HepG2 (cell line): ENCODE measurements around the gene AHSA1. TPM values are rescaled to one million over a fixed set of nuclear protein-coding genes. Genes with fewer than 3 reads are reported as not detected.

Experiments
- ARNT2 ChIP-seq: sonication (generic); formaldehyde crosslinking; IDR thresholded peaks from 2 replicates; pipeline ENCODE4 v1.8.0; 2022; ENCODE audit warnings: mild to moderate bottlenecking, low read depth, missing genetic modification reagents, moderate library complexity
- BCLAF1 ChIP-seq: fragments of 450-650 bp; IDR thresholded peaks from 2 replicates; pipeline ENCODE4 v1.6.1; 2017; ENCODE audit warnings: mild to moderate bottlenecking
- CREM ChIP-seq, 2 experiments: sonication (generic) in 1 of 2; formaldehyde crosslinking in 1 of 2; IDR thresholded peaks; 2 replicates each; pipeline versions ENCODE4 v1.4.0 to v1.6.1; 2016 to 2020; ENCODE audit warnings: antibody characterized with exemption in 1 of 2, mild to moderate bottlenecking in 1 of 2, missing genetic modification reagents in 1 of 2
- HCFC1 ChIP-seq: fragments of 150-350 bp; IDR thresholded peaks from 2 replicates; pipeline ENCODE4 v1.6.1; 2014; ENCODE audit warnings: low read depth, low read length
- HMG20B ChIP-seq: conservative IDR thresholded peaks from 2 replicates; pipeline ENCODE4 v1.6.1; 2016; ENCODE audit warnings: missing genetic modification reagents, missing compliant biosample characterization
- JUND ChIP-seq: sonication (generic); formaldehyde crosslinking; IDR thresholded peaks from 2 replicates; pipeline ENCODE4 v1.8.0; 2022; ENCODE audit warnings: mild to moderate bottlenecking, missing genetic modification reagents
- LRRFIP1 ChIP-seq: sonication (generic); formaldehyde crosslinking; conservative IDR thresholded peaks from 2 replicates; pipeline ENCODE4 v1.4.0; 2020; ENCODE audit warnings: missing genetic modification reagents
- NCOA5 ChIP-seq: sonication (generic); formaldehyde crosslinking; IDR thresholded peaks from 2 replicates; pipeline ENCODE4 v1.4.0; 2020; ENCODE audit warnings: missing genetic modification reagents
- NFATC3 ChIP-seq: sonication (generic); formaldehyde crosslinking; IDR thresholded peaks from 2 replicates; pipeline ENCODE4 v1.5.1; 2020; ENCODE audit warnings: mild to moderate bottlenecking, missing genetic modification reagents
- PRDM10 ChIP-seq: sonication (generic); formaldehyde crosslinking; IDR thresholded peaks from 2 replicates; pipeline ENCODE4 v1.4.0; 2020; ENCODE audit warnings: low read depth, missing genetic modification reagents
- SMARCE1 ChIP-seq: fragments of 450-650 bp; IDR thresholded peaks from 2 replicates; pipeline ENCODE4 v1.6.1; 2017; ENCODE audit warnings: borderline replicate concordance
- TGIF2 ChIP-seq: IDR thresholded peaks from 2 replicates; pipeline ENCODE4 v1.6.1; 2016; ENCODE audit warnings: control low read depth, missing compliant biosample characterization
- ZBTB49 ChIP-seq: sonication (generic); formaldehyde crosslinking; IDR thresholded peaks from 2 replicates; pipeline ENCODE4 v1.4.0; 2020; ENCODE audit warnings: missing genetic modification reagents, borderline replicate concordance
- ZFP62 ChIP-seq: sonication (generic); formaldehyde crosslinking; IDR thresholded peaks from 2 replicates; pipeline ENCODE4 v1.4.0; 2020; ENCODE audit warnings: missing genetic modification reagents
- ZNF274 ChIP-seq: sonication (generic); formaldehyde crosslinking; IDR thresholded peaks from 2 replicates; pipeline ENCODE4 v1.5.1; 2020; ENCODE audit warnings: mild to moderate bottlenecking, missing genetic modification reagents
- ZNF660 ChIP-seq: sonication (generic); formaldehyde crosslinking; IDR thresholded peaks from 2 replicates; pipeline ENCODE4 v1.5.1; 2020; ENCODE audit warnings: mild to moderate bottlenecking, low read depth, missing genetic modification reagents, borderline replicate concordance
- ZNF788 ChIP-seq: sonication (generic); formaldehyde crosslinking; IDR thresholded peaks from 2 replicates; pipeline ENCODE4 v1.5.0; 2020; ENCODE audit warnings: mild to moderate bottlenecking, missing genetic modification reagents, borderline replicate concordance
- ZSCAN30 ChIP-seq: sonication (generic); formaldehyde crosslinking; IDR thresholded peaks from 2 replicates; pipeline ENCODE4 v1.5.0; 2020; ENCODE audit warnings: mild to moderate bottlenecking, missing genetic modification reagents
- polyA plus RNA-seq, 8 experiments: library from polyadenylated mRNA; depleted of rRNA in 3 of 8; stranded (reverse) in 7 of 8; unstranded in 1 of 8; fragments of >200 nt; fragmentation: Illumina TruSeq in 4 of 8; extraction: Trizol in 4 of 8; gene quantifications; 2 replicates each; pipeline versions ENCODE4 v1.2.1 to v1.2.3, GENCODE V29; 2011 to 2016; ENCODE audit warnings: low read depth in 4 of 8, missing spikeins in 1 of 8, mixed read lengths in 1 of 8; ENCODE audit not compliant: insufficient read depth in 1 of 8
- total RNA-seq, 5 experiments: library from RNA; depleted of rRNA; stranded (reverse); fragments of >200 nt; fragmentation: Illumina TruSeq; extraction: Trizol; gene quantifications; 2 replicates each; pipeline ENCODE4 v1.2.3, GENCODE V29; 2016; ENCODE audit warnings: low read depth in 1 of 5

Gene AHSA1
- total and polyA plus RNA-seq, 2 of the 13 experiments (the other 11 are each of a cell fraction or from before 2014, with no cell fraction given) = 113 to 241 TPM

- no peak for TF ChIP-seq LRRFIP1 (CRISPR knock-in tag)
- TF ChIP-seq SMARCE1 = no peak
- TF ChIP-seq TGIF2 (CRISPR knock-in tag) = peak; percentile 80; the same call in 1 of the 2 replicates
- TF ChIP-seq NCOA5 (CRISPR knock-in tag) = no peak
- no peak for TF ChIP-seq ARNT2 (CRISPR knock-in tag)
- 0 out of 2 replicates have a peak, but pooled peaks have one; percentile 43 for TF ChIP-seq ZSCAN30 (CRISPR knock-in tag)
- TF ChIP-seq ZBTB49 (CRISPR knock-in tag) = no peak
- no peak for TF ChIP-seq ZNF660 (CRISPR knock-in tag)
- TF ChIP-seq HMG20B (CRISPR knock-in tag) = no peak
- no peak for TF ChIP-seq BCLAF1
- peak; percentile 98 for TF ChIP-seq HCFC1
- peak; percentile 100 for TF ChIP-seq CREM (IDR thresholded peaks at IDR 0.05)
- TF ChIP-seq CREM (CRISPR knock-in tag; IDR thresholded peaks at IDR 0.05) = no peak
- TF ChIP-seq ZFP62 (CRISPR knock-in tag) = no peak
- no peak for TF ChIP-seq ZNF274 (CRISPR knock-in tag)
- 0 out of 2 replicates have a peak, but pooled peaks have one; percentile 12 for TF ChIP-seq PRDM10 (CRISPR knock-in tag)
- TF ChIP-seq ZNF788 (CRISPR knock-in tag) = no peak
- TF ChIP-seq NFATC3 = no peak
- no peak for TF ChIP-seq JUND (CRISPR knock-in tag)
Observed at GRCh38 chr14:77457522-77458248, at the start of gene AHSA1, which contains the start of gene VIPAS39 (continued).
